GM10248 (cell line): Measurements from ENCODE around the gene AGTRAP.

Source experiments
- CTCF ChIA-PET: fragments of 300-600 bp; sonication (Branson Sonifier 250); formaldehyde crosslinking; extraction: SDS; loops from one replicate; lab custom pipeline; 2021; ENCODE audit warnings: antibody characterized with exemption; lab: Yijun Ruan, JAX
- POLR2A ChIA-PET: fragments of 350-650 bp; sonication (Branson Sonifier 250); formaldehyde crosslinking; extraction: SDS; loops from one replicate; lab custom pipeline; 2020; ENCODE audit warnings: antibody characterized with exemption; lab: Yijun Ruan, JAX
- DNase-seq: peaks from one replicate; pipeline ENCODE4 v3.0.0; 2012; ENCODE audit errors: extremely low spot score
- CTCF ChIP-seq: IDR thresholded peaks from 2 replicates; pipeline ENCODE4 v1.5.1; 2012; ENCODE audit warnings: mild to moderate bottlenecking, low read depth; ENCODE audit errors: extremely low read depth, missing control alignments, control extremely low read depth

The AGTRAP gene

GRCh38 chr1:11706292-11706691 is 29.6 kb upstream of the AGTRAP start:
- no peak for TF ChIP-seq CTCF
- ChIA-PET POLR2A (no interaction called here), CTCF (interaction anchor here (1.4 to 1.9 kb wide), 2 partner anchors 9 to 56 kb away, joined by 3 to 6 read pairs; no protein-coding TSS in a partner anchor)
- no peak for DNase-seq

- no peak for DNase-seq
- ChIA-PET CTCF (interaction anchor here (1.2 to 2.6 kb wide), 5 partner anchors 12 to 670 kb away, joined by 3 to 12 read pairs (median 7); no protein-coding TSS in a partner anchor), POLR2A (interaction anchor here (0.6 kb wide), 1 partner anchor 202 kb away, joined by 6 read pairs; no protein-coding TSS in a partner anchor)
- no peak for TF ChIP-seq CTCF
Observed at GRCh38 chr1:11707621-11708276, 28.2 kb upstream of the AGTRAP start.

GRCh38 chr1:11708554-11709350 is 27.2 kb upstream of the AGTRAP start:
- CTCF ChIA-PET = interaction anchor here (1.2 to 2.8 kb wide), 8 partner anchors 11 to 671 kb away, joined by 3 to 17 read pairs (median 6); no protein-coding TSS in a partner anchor
- POLR2A ChIA-PET = no interaction called here
- no peak for TF ChIP-seq CTCF
- no peak for DNase-seq

- no peak for TF ChIP-seq CTCF
- no peak for DNase-seq
- ChIA-PET POLR2A (no interaction called here), CTCF (interaction anchor here (1.0 to 2.8 kb wide), 8 partner anchors 8 to 67 kb away, joined by 3 to 17 read pairs (median 3); partner anchors contain the start of genes FBXO2, FBXO44 and FBXO6)
Observed at GRCh38 chr1:11711490-11711889, 24.4 kb upstream of the AGTRAP start.

- POLR2A ChIA-PET = no interaction called here
- no peak for TF ChIP-seq CTCF
- no peak for DNase-seq
- CTCF ChIA-PET = interaction anchor here (1.1 kb wide), 1 partner anchor 67 kb away, joined by 3 read pairs; no protein-coding TSS in a partner anchor
Observed at GRCh38 chr1:11712285-11712684, 23.7 kb upstream of the AGTRAP start.

- no peak for DNase-seq
- ChIA-PET POLR2A (no interaction called here), CTCF (no interaction called here)
- TF ChIP-seq CTCF = no peak
Observed at GRCh38 chr1:11713095-11713494, 22.8 kb upstream of the AGTRAP start.
